ENCODE results near the gene RGL1.

Gene RGL1

DNA sequence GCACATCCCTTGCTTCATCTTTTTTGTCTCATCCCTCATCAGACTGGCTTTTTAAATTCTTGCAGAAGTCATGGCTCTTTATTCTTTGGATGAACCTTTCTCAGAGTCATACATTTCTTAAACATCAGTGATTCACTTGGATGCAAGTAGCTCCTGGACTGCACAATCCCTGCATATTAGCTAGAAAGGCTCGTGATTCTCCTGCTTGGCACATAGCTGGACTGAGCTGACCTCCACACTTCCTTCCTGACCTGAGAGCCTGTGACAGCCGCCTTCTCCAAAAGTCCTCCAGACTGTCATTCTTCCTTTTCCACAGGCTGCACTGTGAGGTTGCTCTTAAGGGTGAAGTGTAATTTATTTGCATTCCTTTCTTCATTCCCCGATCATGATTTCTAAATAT is 109.4 kb downstream of the RGL1 start:
- Histone ChIP-seq H3K9me3 (peaks cover 5% of the 10 kb centered on the region; the same call in 1 of the 2 replicates), H3K27ac (peak overlapping the region; percentile 19; the same call in 1 of the 2 replicates), H3K9ac (no peak overlapping the region; the same call in 1 of the 2 replicates), H4K20me1 (no peaks in the 10 kb centered on the region), H3K4me3 (no peak overlapping the region), H3K27me3 (no peaks in the 10 kb centered on the region), H3K36me3 (peaks cover 78% of the 10 kb centered on the region), H3K4me2 (peak overlapping the region; percentile 33), H3K4me1 (peaks cover 59% of the 10 kb centered on the region)
- TF ChIP-seq Cebpa-rat (IDR thresholded peaks at IDR 0.05) = no peak

DNA sequence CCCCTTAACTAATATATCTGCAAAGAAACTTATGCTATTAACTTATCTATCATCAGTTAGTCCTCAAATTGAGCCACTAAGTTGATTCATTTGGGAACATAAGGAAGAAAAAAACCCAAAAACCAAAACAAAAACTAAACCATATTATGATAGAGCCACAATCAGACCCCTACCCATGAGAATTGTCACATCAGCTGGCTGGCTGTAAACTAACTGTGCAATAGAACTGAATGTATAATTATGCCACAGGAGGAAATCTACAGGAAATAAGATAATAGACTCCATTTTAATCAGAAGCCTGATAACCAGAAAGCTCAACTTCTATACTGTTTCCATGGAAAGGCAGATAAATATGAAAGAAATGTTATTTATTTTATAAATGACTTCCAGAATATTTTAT is 110.0 kb downstream of the RGL1 start:
- Histone ChIP-seq H3K9ac (no peak overlapping the region), H3K4me2 (peak overlapping the region; percentile 33), H3K27me3 (no peaks in the 10 kb centered on the region), H3K36me3 (peaks cover 78% of the 10 kb centered on the region), H3K4me3 (no peak overlapping the region), H3K9me3 (no peaks in the 10 kb centered on the region; the same call in 1 of the 2 replicates), H4K20me1 (no peaks in the 10 kb centered on the region), H3K4me1 (peaks cover 53% of the 10 kb centered on the region), H3K27ac (0 out of 2 replicates have a peak overlapping the region, but pooled peaks have one; percentile 19)
- TF ChIP-seq Cebpa-rat (IDR thresholded peaks at IDR 0.05) = no peak

DNA sequence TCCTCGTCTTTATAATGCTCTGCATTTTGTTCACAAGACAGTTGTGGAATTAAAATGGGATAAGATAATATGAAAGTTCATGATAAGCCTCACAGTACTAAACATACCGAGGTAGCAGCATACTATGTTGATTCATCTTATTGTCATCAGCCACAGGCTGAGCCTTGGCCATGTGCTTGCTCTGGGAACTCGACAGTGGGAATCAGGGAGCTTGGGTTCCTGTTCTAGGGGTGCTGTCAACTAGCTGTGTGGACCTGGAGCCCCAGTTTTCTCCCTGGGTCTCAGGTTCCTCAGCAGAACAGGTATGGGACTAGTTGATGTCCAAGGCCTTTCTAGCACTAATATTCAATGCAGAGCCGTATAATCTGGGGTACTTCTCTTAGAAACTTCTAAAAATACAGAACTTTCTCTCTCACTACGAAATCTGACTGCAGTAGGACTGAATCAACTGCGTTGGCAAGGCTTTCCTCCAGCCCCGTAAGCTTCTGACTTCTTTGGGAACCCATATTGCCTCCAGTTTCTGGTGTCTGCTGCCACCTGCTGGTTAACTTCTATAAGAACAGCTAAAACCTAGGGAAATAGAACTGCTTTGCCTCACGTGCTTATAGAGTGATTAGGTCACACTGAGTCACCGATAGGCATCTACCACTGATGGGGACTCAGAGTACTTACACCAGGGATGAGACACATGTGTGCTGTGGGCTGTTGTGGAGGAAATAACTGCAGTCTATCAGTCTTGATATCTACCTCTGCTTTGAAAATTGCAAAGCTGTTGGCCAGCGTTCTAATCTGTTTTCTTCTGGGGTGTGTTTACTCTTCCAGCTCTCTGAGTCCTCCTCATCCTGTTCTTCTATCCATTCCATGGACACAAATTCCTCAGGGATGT is 110.9 kb downstream of the RGL1 start:
- Histone ChIP-seq H3K9me3 (no peaks in the 10 kb centered on the region), H3K36me3 (peaks cover 82% of the 10 kb centered on the region), H3K9ac (peak overlapping the region; percentile 20; the same call in 1 of the 2 replicates), H3K4me3 (no peak overlapping the region), H3K27me3 (no peaks in the 10 kb centered on the region), H3K4me1 (peaks cover 43% of the 10 kb centered on the region), H3K4me2 (peak overlapping the region; percentile 61), H4K20me1 (no peaks in the 10 kb centered on the region), H3K27ac (peak overlapping the region; percentile 53)
- no peak for TF ChIP-seq Cebpa-rat (IDR thresholded peaks at IDR 0.05)

DNA sequence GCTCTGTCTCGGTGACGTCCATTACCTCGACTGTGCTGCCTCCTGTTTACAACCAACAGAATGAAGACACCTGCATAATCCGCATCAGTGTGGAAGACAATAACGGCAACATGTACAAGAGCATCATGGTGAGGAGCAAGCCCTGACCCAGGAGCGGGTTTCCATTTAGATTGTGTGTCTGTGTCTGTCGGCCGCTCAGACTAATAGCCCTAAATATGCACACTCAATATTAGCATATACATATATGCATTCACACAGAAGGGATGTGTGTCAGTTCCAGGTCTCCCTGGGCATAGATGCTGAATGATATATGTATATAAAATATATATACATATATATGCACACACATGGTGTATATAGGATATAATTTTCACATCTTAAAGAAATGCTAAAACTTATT is 111.7 kb downstream of the RGL1 start:
- H3K36me3 ChIP-seq = peaks cover 89% of the 10 kb centered on the region
- H3K4me3 ChIP-seq = no peak overlapping the region
- H3K9ac ChIP-seq = no peak overlapping the region
- H4K20me1 ChIP-seq = no peaks in the 10 kb centered on the region
- H3K27me3 ChIP-seq = no peaks in the 10 kb centered on the region
- no peak overlapping the region for H3K27ac ChIP-seq
- no peak for TF ChIP-seq Cebpa-rat (IDR thresholded peaks at IDR 0.05)
- H3K9me3 ChIP-seq = no peaks in the 10 kb centered on the region
- no peak overlapping the region for H3K4me2 ChIP-seq
- peaks cover 36% of the 10 kb centered on the region for H3K4me1 ChIP-seq

DNA sequence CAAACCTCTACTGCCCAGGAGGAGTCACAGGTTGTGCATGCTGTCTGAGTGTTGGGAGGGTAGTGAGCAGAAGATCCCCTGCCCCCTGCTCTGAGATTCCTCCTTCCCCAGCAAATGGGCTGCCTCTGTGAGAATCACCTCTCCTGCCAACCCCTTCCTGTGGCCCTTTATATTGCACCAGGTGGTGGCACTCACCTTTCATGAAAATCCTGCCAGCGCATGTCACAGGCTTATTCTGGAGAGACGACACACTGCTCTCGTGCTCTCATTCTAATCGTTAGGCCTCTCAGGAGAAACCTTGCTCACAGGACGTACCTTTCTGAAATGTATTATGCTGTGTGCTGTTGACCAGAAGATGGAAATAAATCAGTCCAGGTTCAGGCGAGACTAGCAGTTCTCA is 113.7 kb downstream of the RGL1 start:
- no peak overlapping the region for H3K4me3 ChIP-seq
- no peak overlapping the region for H3K4me2 ChIP-seq
- H4K20me1 ChIP-seq = no peaks in the 10 kb centered on the region
- no peaks in the 10 kb centered on the region for H3K27me3 ChIP-seq
- TF ChIP-seq Cebpa-rat (IDR thresholded peaks at IDR 0.05) = no peak
- H3K4me1 ChIP-seq = peaks cover 22% of the 10 kb centered on the region
- peaks cover 91% of the 10 kb centered on the region for H3K36me3 ChIP-seq
- H3K9me3 ChIP-seq = no peaks in the 10 kb centered on the region
- H3K9ac ChIP-seq = peak overlapping the region; percentile 15; the same call in 1 of the 2 replicates
- H3K27ac ChIP-seq = no peak overlapping the region

DNA sequence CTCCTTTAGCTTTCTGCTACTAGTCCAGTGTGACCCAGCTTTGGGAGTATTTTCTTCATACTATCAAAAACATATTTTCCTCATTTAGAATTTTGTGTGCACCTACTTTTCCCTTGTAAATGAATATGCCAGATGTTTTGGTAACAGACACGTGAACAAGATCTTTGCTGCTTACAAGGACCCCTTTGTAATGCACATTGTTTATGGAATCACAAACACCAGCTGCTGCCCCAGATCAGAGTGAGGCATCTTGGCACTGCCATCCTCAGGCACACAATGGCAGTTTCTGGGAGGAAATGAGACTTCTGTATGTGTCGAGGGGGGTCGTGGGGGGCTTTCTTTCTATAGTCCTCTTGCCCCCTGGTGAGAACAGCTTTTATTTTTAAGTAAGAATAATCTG is 115.7 kb downstream of the RGL1 start:
- Histone ChIP-seq H3K4me1 (peaks cover 3% of the 10 kb centered on the region), H3K27ac (no peak overlapping the region), H3K36me3 (peaks cover 97% of the 10 kb centered on the region), H3K4me2 (no peak overlapping the region), H3K9ac (no peak overlapping the region), H4K20me1 (no peaks in the 10 kb centered on the region), H3K27me3 (no peaks in the 10 kb centered on the region), H3K4me3 (no peak overlapping the region), H3K9me3 (no peaks in the 10 kb centered on the region)
- TF ChIP-seq Cebpa-rat (IDR thresholded peaks at IDR 0.05) = no peak

DNA sequence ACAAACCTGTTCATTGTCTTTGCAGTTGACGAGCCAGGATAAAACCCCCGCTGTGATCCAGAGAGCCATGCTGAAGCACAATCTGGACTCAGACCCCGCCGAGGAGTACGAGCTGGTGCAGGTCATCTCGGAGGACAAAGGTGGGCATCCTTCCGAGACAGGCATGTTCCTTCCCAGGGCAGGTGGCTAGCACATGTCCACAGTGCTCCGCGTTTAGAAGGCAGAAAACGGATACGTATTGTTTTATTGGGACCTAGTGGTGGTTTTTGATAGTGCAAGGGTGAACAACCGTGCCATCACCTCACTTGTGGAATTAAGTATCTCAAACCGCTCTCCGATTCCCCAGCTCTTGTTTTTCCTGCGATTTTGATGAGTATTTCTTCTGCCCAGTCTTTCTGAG is 117.3 kb downstream of the RGL1 start:
- peaks cover 98% of the 10 kb centered on the region for H3K36me3 ChIP-seq
- H3K27me3 ChIP-seq = no peaks in the 10 kb centered on the region
- no peak overlapping the region for H3K27ac ChIP-seq
- H3K4me1 ChIP-seq = no peaks in the 10 kb centered on the region
- H3K9ac ChIP-seq = no peak overlapping the region
- no peak overlapping the region for H3K4me2 ChIP-seq
- TF ChIP-seq Cebpa-rat (IDR thresholded peaks at IDR 0.05) = no peak
- H3K9me3 ChIP-seq = no peaks in the 10 kb centered on the region
- H4K20me1 ChIP-seq = no peaks in the 10 kb centered on the region
- H3K4me3 ChIP-seq = no peak overlapping the region

DNA sequence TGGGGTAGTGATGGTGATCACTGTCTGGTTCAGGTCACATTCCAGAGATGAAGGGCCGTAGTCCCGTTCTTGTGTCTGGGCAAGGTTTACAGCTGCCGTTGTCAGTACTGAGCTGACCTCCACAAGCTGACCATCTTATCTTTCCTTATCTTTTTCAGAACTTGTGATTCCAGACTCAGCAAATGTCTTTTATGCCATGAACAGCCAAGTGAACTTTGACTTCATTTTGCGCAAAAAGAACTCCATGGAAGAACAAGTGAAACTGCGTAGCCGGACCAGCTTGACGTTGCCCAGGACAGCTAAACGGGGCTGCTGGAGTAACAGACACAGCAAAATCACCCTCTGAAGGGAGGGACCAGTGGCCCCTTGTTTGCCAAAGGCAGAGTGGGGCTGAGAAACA is 121.0 kb downstream of the RGL1 start:
- Histone ChIP-seq H3K36me3 (peaks cover 90% of the 10 kb centered on the region), H3K4me1 (peaks cover 4% of the 10 kb centered on the region; the same call in 1 of the 2 replicates)
- no peak for TF ChIP-seq Cebpa-rat (IDR thresholded peaks at IDR 0.05)

DNA sequence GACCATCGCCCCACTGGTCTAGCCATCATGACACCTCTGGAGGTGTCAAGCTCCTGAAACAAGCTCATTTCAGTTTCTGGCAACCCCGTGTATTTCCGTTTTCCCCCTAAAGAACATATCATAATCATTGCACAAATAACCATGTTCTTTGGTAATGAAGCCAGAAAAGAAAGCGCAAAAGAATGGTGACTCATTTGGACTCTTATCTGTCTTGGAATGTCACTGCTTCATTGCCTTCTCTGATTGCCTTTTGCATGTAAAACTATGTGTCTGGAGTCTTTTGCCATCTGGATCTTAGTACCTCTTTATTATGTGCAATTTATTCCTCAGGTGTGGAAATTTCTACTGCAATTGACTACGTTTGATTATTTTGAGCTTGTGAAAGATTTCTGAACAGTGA is 122.1 kb downstream of the RGL1 start:
- H3K9ac ChIP-seq = no peak overlapping the region
- no peaks in the 10 kb centered on the region for H3K9me3 ChIP-seq
- no peak overlapping the region for H3K4me3 ChIP-seq
- no peaks in the 10 kb centered on the region for H3K27me3 ChIP-seq
- H3K36me3 ChIP-seq = peaks cover 80% of the 10 kb centered on the region
- H3K27ac ChIP-seq = no peak overlapping the region
- no peak for TF ChIP-seq Cebpa-rat (IDR thresholded peaks at IDR 0.05)
- H4K20me1 ChIP-seq = no peaks in the 10 kb centered on the region
- no peak overlapping the region for H3K4me2 ChIP-seq
- peaks cover 4% of the 10 kb centered on the region; the same call in 1 of the 2 replicates for H3K4me1 ChIP-seq

More for the DNA sequence above, 121.0 kb downstream of the RGL1 start:
- no peak overlapping the region for H3K4me3 ChIP-seq
- no peak overlapping the region for H3K9ac ChIP-seq
- H3K4me2 ChIP-seq = no peak overlapping the region
- no peaks in the 10 kb centered on the region for H3K9me3 ChIP-seq
- no peaks in the 10 kb centered on the region for H4K20me1 ChIP-seq
- H3K27ac ChIP-seq = no peak overlapping the region
- H3K27me3 ChIP-seq = no peaks in the 10 kb centered on the region

DNA sequence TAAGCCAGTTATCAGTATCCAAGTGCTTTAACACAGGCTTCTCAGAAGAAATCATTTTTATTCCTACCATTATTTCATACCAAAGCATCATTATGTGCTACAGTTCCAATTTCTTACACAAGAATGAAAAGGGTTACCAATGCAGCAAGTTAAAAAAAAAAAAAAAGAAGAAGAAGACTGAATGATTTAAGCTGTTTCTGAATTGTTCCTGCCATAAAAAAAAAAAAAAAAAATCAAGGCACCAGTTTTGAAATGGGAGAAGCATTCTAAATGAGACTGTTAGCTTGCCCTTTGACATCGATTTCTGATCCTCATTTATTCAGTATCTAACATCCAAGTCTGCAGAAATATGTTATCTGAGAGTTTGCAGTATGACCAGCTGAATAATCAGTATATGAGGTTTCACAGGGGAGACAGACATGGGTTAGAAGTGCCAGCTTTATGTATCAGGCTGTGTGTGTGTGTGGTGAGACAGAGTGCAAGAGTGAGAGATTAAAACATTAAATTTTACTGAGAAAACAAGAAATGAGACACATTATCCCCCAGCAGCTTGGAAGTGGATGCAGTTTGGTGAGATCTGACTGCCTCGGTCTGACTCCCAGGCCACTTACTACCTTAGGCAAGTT is 126.8 kb downstream of the RGL1 start:
- H3K27ac ChIP-seq = no peak overlapping the region
- no peak overlapping the region for H3K9ac ChIP-seq
- no peaks in the 10 kb centered on the region for H3K9me3 ChIP-seq
- no peak for TF ChIP-seq Cebpa-rat (IDR thresholded peaks at IDR 0.05)
- H3K4me1 ChIP-seq = peaks cover 4% of the 10 kb centered on the region; the same call in 1 of the 2 replicates
- no peak overlapping the region for H3K4me3 ChIP-seq
- no peaks in the 10 kb centered on the region for H3K27me3 ChIP-seq
- no peak overlapping the region for H3K4me2 ChIP-seq
- H4K20me1 ChIP-seq = no peaks in the 10 kb centered on the region
- H3K36me3 ChIP-seq = peaks cover 33% of the 10 kb centered on the region

Measured in BLaER1 (cell line).